ENCODE results near the gene CHST14. TPM values are rescaled to one million over a fixed set of nuclear protein-coding genes. Genes with fewer than 3 reads are reported as not detected.

The CHST14 gene
- total RNA-seq, 1 donor = 14.9 TPM

GRCh38 chr15:40500568-40501330 is 30.0 kb downstream of the CHST14 start:
- no peak overlapping the region for H3K4me3 ChIP-seq (ENCODE audit: low read depth, low read length)
- DNase-seq (ENCODE audit: low read depth) = no peak
- TF ChIP-seq CTCF (IDR thresholded peaks at IDR 0.05; ENCODE audit: insufficient read depth, low read length) = no peak

GRCh38 chr15:40501487-40501886 is 30.7 kb downstream of the CHST14 start:
- TF ChIP-seq CTCF (IDR thresholded peaks at IDR 0.05; ENCODE audit: insufficient read depth, low read length) = no peak
- no peak overlapping the region for H3K4me3 ChIP-seq (ENCODE audit: low read depth, low read length)
- no peak for DNase-seq (ENCODE audit: low read depth)

- peak overlapping the region; percentile 35 for H3K4me3 ChIP-seq (ENCODE audit: low read depth, low read length)
- peak; percentile 84 for TF ChIP-seq CTCF (IDR thresholded peaks at IDR 0.05; ENCODE audit: insufficient read depth, low read length)
- DNase-seq (ENCODE audit: low read depth) = peak; percentile 61
Measured at GRCh38 chr15:40506964-40507571, 36.3 kb downstream of the CHST14 start.

GRCh38 chr15:40508216-40508615 is 37.4 kb downstream of the CHST14 start:
- DNase-seq (ENCODE audit: low read depth) = no peak
- no peak overlapping the region for H3K4me3 ChIP-seq (ENCODE audit: low read depth, low read length)
- no peak for TF ChIP-seq CTCF (IDR thresholded peaks at IDR 0.05; ENCODE audit: insufficient read depth, low read length)

GRCh38 chr15:40510201-40510600 is 39.4 kb downstream of the CHST14 start:
- H3K4me3 ChIP-seq (ENCODE audit: low read depth, low read length) = no peak overlapping the region
- peak; percentile 48 for DNase-seq (ENCODE audit: low read depth)
- TF ChIP-seq CTCF (IDR thresholded peaks at IDR 0.05; ENCODE audit: insufficient read depth, low read length) = no peak

GRCh38 chr15:40511093-40511471 is 40.3 kb downstream of the CHST14 start:
- DNase-seq (ENCODE audit: low read depth) = no peak
- H3K4me3 ChIP-seq (ENCODE audit: low read depth, low read length) = peak overlapping the region; percentile 65
- TF ChIP-seq CTCF (IDR thresholded peaks at IDR 0.05; ENCODE audit: insufficient read depth, low read length) = no peak

All from fibroblast of the aortic adventitia (primary cell).